SHP77 treated with DMSO at 0.1 percent for 48 hours (cell line): Measurements from ENCODE around the gene NEK10.

Source experiments
- DNase-seq: peaks from one replicate; lab custom pipeline; 2025; lab: John Stamatoyannopoulos, UW

NEK10 gene

GRCh38 chr3:27244374-27244773 is 124.8 kb downstream of the NEK10 start:
- DNase-seq = no peak

- DNase-seq = no peak
Observed at GRCh38 chr3:27239951-27240350, 129.2 kb downstream of the NEK10 start.

DNA sequence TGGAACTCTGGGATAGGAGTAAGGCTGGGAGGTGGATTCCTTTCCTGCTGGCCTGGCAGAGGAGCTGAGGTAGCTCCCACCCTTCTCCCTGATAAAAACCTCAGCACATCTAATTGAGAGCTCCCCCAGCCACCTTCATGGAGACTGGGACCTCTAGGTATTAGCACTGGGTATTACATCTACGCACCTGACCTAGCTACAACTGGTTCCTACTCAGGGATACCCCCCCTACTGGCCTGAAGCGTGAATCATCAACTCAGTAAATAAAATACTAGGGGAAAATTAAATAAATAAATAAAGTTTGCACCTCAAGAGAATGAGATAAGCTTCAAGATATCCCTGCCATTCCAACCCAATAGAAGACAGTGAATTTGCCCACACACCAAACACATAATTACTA is 140.4 kb downstream of the NEK10 start:
- DNase-seq = no peak

- no peak for DNase-seq
Observed at GRCh38 chr3:27224197-27224596, 145.0 kb downstream of the NEK10 start.

DNA sequence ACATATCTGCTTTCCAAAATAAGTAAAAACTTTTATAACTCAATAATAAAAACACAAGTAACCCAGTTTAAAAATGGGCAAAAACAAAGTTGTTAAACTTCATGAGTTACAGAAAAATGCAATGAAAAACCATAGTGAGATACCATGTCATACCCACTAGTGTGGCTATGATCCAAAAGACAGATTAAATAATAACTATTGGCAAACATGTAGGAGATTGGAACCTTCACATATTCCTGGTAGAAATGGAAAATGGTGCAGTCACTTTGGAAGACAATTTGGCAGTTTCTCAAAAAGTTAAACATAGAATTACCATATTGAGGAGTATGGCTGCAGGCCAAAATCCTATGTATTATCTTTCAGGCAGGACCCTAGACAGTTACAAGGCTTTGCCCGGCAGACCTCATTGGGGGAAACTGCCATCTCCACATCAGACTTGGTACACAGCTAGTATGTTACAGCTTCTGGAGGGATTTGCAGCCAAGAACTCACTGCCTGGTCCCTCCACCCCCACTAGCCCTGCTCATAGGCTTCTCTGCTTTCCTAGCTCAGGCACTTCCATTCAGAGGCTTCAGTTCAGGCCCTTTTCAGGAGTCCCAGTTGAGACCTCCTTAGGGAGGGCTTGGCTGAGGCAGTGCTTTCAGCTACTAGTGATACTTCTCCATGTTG is 147.8 kb downstream of the NEK10 start:
- DNase-seq = no peak

GRCh38 chr3:27220166-27220565 is 149.0 kb downstream of the NEK10 start:
- DNase-seq = no peak

DNA sequence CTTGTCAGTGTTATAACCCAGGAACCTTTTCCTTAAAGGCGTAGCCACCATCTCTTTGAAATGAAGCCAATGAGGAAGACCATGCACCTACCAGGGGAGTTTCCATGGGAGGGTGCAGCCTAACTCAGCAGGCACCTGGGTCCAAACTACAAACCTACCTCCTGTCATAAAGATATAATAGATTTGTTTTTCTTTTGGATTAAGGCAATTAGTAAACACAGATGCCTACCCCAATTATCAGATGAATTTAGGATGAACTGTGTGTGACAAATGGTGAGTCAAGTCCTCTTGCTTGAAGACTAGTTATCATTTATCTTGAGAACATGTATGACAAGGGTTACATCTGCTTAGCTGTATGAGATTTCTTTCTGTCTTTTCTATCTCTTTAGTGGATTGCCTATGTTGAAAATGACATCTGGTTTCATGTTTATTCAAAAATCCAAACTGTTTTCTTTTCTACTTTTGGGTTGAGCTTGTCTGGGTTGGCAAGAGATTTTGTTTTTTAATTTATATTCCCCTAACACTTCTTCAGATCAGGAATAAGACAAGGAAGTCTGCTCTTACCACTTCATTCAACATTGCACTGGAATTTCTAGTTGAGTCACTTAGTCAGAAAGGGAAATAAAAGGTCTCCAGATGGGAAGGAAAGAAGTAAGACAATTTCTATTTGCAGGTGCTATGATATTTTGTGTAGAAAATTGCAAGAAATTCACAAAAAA is 149.9 kb downstream of the NEK10 start:
- DNase-seq = no peak

DNA sequence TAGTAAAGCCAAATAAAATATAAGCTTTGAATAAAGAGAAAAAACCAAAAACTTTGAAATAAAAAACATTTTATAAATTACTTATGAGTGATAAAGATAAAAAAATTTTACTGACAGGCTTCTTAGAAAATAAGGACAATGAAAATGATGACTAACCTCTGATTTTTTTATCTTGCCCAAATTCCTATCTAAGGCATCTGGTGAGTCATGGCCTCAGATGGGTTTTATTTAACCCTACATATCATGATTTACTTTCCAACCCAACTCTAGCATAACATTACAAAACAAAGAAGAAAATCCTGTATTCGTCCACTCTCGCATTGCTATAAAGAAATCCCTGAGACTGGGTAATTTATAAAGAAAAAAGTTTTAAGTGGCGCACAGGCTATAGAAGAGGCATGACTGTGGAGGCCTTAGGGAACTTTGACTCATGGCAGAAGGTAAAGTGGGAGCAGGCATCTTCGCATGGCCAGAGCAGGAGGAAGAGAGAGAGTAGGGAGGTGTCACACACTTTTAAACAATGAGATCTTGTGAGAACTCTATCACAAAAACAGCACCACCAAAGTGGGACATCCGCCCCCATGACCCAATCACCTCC is 152.1 kb downstream of the NEK10 start:
- no peak for DNase-seq

DNA sequence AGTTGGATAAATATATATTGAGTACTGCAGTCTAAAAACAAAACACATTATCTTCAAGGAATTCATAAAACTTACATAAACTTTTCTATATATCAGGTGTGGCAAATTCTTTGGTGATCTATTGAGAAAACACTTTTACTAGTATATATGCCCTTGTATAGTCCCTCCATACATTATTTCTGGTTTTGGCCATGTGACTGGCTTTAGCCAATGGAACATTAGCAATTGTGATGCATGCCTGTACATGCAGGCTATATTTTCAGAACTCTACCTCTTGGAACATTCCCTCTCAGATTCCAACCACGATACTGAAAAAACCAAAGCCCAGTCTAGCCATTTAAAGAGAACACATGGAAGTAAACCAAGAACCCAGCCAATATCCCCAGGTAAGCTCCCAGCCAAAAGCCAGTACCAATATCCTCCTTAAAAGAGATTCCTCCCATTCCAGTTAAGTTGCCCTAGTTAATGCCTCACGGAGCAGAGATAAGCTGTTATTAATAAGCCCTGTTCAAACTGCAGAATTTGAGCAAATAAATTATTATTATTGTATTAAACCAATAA is 152.8 kb downstream of the NEK10 start:
- no peak for DNase-seq

DNA sequence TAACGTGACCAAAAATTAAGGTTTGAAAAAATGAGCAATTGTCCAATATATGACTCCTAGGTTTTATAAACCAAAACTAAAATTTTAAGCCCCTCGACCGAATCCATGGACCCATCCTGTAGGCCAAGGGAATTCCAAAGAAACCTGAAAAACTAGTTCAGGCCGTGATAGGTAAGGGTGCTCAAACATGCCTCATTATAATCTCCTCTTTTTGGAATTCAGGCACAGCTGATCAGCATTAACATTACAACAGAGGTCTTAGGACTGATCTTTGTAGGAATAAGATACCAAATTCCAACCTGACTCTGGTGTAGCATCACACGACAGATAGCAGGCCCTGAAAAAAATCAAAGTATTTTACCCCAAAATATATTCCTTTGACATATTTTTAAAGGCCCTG is 155.7 kb downstream of the NEK10 start:
- DNase-seq = no peak

DNA sequence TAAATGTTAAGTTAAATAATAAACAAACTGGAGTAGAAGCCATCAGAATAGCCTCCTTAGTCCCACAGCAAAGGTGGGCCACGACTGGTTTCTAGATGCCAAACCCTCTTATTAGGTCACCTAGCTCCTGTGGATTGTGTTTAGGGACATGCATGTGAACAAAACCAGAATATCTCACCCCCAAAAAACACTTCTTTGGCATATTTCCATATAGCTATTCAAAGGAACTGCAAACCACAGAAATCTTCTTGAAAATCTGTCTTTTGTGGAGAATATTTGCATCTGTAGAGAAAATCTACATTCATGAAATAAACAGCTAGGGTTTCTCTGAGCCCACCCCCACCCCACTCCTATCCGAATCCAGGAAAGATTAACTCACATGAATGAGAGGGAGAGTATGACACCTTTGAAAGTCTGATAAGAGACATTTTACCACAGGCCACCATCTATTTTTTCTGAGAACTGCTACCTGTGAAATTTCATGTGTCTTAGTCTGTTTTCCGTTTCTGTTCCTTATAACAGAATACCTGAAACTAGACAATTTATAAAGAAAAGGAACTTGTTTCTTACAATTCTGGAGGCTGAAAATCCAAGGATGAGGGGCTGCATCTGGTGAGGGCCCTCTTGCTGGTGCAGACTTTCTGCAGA is 159.4 kb downstream of the NEK10 start:
- no peak for DNase-seq

GRCh38 chr3:27208961-27209616 is 160.1 kb downstream of the NEK10 start:
- no peak for DNase-seq

DNA sequence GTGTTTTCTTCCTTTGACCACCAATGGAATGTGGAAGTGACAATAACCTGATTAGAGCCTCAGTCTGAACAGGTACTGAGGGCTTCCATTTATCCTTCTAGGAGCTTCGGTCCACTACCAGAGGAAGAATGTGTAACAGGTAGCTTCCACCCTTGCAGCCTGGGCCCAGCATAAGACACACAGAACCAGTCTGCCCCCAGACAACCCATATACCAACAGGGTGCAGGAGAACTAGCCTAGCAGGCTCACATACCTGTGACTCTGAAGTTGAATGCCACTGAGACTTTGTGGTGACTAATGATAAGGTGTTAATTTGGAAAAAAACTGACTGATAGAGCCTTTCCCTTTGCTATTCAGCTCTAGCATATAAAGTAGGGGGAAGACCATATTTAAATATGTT is 166.2 kb downstream of the NEK10 start:
- no peak for DNase-seq

- DNase-seq = no peak
Observed at GRCh38 chr3:27201492-27201891, 167.7 kb downstream of the NEK10 start.

DNA sequence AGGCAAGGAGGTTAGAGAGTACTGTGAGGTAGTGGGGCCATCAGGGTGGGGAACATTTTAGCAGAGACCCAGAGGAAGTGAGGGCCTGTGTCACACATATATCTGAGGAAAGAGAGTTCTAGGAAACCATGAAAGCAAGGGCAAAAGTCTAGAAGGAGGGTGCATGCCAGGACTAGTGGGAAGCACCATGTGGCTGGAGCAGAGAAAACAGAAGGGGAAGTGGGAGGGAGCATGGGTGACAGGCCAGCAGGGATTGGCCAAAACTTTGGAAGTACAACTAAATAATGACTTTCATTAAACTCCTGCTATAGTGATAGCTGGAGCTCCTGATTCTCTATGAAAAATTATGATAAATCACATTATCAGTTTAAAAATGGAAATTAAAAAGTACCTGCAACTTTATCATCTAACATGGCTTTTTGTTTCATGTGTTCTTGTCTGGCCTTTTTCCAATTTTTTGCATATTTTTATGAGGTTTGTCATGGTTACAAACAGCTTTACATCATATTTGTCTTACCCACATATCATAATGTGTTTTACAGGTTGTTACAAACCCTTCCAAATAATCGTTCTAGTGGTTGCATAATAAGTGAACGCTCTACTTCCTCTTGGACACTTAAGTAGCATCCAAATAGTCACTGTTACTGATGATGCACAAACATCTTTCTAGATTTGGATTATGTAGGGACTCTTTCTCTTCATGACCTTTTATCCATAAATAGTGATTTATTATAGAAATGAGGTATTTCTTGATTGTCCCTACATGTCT is 168.3 kb downstream of the NEK10 start:
- DNase-seq = no peak

DNA sequence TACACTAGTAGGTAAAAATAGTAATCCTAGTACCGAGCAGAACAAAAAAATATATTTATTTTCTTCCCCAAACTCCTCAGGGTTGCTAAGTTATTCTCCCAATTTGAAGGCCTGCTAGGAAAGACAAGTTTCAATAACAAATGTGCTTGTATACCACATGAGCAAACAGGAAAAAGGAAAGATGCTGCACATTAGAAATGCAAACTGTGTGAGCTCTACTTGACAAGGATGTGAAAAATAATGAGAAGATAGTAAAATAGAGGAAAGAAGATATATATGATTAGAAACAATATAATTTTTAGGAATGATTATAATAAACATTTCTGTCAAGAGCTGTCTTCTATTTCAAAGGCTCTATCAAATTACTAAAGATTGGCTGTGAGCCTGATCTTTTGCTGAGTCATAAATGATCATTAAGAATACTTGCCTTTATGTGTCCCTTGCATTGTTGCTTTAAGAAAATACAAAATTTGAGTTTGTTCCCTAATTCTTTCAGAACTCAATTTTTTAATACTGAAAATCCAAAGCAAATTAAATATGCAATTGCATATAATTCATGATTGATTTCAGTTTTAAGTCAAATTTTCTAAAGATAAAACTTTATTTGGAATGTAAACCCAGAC is 174.2 kb downstream of the NEK10 start:
- DNase-seq = no peak

GRCh38 chr3:27193056-27193455 is 176.1 kb downstream of the NEK10 start:
- no peak for DNase-seq

DNA sequence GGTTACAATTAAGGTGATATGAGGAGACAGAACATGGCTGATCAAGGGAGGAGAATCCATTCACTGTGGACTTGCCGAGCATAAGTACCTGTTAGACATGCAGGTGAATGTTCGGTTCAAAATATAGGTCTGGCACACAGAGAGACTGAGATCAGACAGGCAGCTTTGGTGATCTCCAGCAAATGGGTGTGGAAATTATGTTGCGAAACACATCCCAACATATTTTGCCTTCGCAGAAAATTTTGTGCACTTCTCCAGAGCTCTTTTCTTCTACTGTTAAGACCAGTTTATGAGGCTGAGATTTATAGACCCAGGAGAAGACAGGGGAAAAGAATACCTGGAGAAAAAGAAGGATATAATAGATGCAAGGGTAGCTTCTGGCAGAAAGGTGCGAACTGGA is 183.2 kb downstream of the NEK10 start:
- DNase-seq = no peak

GRCh38 chr3:27185231-27185989 is 183.8 kb downstream of the NEK10 start:
- no peak for DNase-seq

GRCh38 chr3:27184261-27184660 is 184.9 kb downstream of the NEK10 start:
- DNase-seq = no peak
